Breast epithelium (tissue), 4 donors: Measurements from ENCODE around the gene IDS. TPM values are rescaled to one million over a fixed set of nuclear protein-coding genes. Genes with fewer than 3 reads are reported as not detected.

Source experiments
- DNase-seq, 2 donors: peaks; one replicate each; pipeline ENCODE4 v3.0.0-alpha.2; 2019; ENCODE audit warnings: low spot score in 2 of 2
- H3K27ac ChIP-seq, 2 donors: fragments of 200-600 bp; sonication (generic) in 1 of 2; one replicate each; pipeline ENCODE4 v1.5.1; 2016 to 2019; ENCODE audit warnings: mild to moderate bottlenecking in 1 of 2
- H3K27me3 ChIP-seq, 2 donors: fragments of 200-600 bp; sonication (generic) in 1 of 2; one replicate each; pipeline versions ENCODE4 v1.5.1 to v1.6.0; 2017 to 2019; ENCODE audit warnings: control low read depth in 1 of 2, mild to moderate bottlenecking in 1 of 2
- H3K36me3 ChIP-seq: fragments of 200-600 bp; one replicate; pipeline ENCODE4 v1.5.1; 2019
- H3K4me1 ChIP-seq, 2 donors: fragments of 200-600 bp; sonication (generic); one replicate each; pipeline ENCODE4 v1.5.1; 2016 to 2019; ENCODE audit warnings: control low read depth in 1 of 2
- H3K4me3 ChIP-seq, 3 donors: fragments of 200-600 bp; sonication (generic); 1 replicate in 2 of 3; 2 replicates in 1 of 3; pipeline ENCODE4 v1.5.1; 2016 to 2019; ENCODE audit warnings: mild to moderate bottlenecking in 3 of 3, moderate library complexity in 2 of 3
- H3K9me3 ChIP-seq, 2 donors: fragments of 200-600 bp; sonication (generic) in 1 of 2; one replicate each; pipeline ENCODE4 v1.5.1; 2016 to 2019; ENCODE audit warnings: control low read depth in 1 of 2
- CTCF ChIP-seq, 3 donors: fragments of 450-650 bp; IDR thresholded peaks; one replicate each; pipeline ENCODE4 v1.5.1; 2016 to 2017; ENCODE audit warnings: antibody characterized with exemption in 3 of 3, mild to moderate bottlenecking in 3 of 3, moderate library complexity in 3 of 3
- POLR2A ChIP-seq: fragments of 450-650 bp; IDR thresholded peaks from one replicate; pipeline ENCODE4 v1.6.1; 2016; ENCODE audit warnings: antibody characterized with exemption, mild to moderate bottlenecking, moderate library complexity
- POLR2AphosphoS5 ChIP-seq, 3 donors: sonication (generic); formaldehyde crosslinking; IDR thresholded peaks; one replicate each; pipeline ENCODE4 v1.6.1; 2017; ENCODE audit warnings: antibody characterized with exemption in 3 of 3
- intact Hi-C: fragments of 100-400 bp; cut with DNase I; formaldehyde crosslinking; loops from one replicate; pipeline ENCODE4 v1.15.1; 2023; ENCODE audit warnings: low total_unique reads
- total RNA-seq, 3 donors: library from RNA; depleted of rRNA; stranded (reverse); fragments of >200 nt; gene quantifications; one replicate each; pipeline ENCODE4 v1.1.0, GENCODE V29; 2016

Gene IDS
- total RNA-seq, 3 donors from 2014 or later, result 61.0 to 72.0 (median 61.8) TPM

- H3K4me3 ChIP-seq, result no peak overlapping the region
- no peaks in the 10 kb centered on the region for H3K36me3 ChIP-seq
- intact Hi-C loops, result no loop called here
- no peak overlapping the region for H3K27ac ChIP-seq
- TF ChIP-seq CTCF (IDR thresholded peaks at IDR 0.05) (no peak), POLR2AphosphoS5 (IDR thresholded peaks at IDR 0.05) (no peak), POLR2A (no peak)
- peaks cover 0 to 10% of the 10 kb centered on the region in 2 donors for H3K27me3 ChIP-seq
- H3K9me3 ChIP-seq, result peaks cover 0 to 8% of the 10 kb centered on the region in 2 donors
- H3K4me1 ChIP-seq, result no peaks in the 10 kb centered on the region
- DNase-seq, result no peak
Measured at GRCh38 chrX:149453906-149454822, 50.9 kb downstream of the IDS start.

GRCh38 chrX:149453030-149453429, 52.1 kb downstream of the IDS start:
- H3K27ac ChIP-seq, result no peak overlapping the region
- peaks cover 0 to 5% of the 10 kb centered on the region in 2 donors for H3K27me3 ChIP-seq
- TF ChIP-seq POLR2AphosphoS5 (IDR thresholded peaks at IDR 0.05), result no peak
- no peak for TF ChIP-seq POLR2A
- no peak for TF ChIP-seq CTCF (IDR thresholded peaks at IDR 0.05)
- no peaks in the 10 kb centered on the region for H3K4me1 ChIP-seq
- DNase-seq, result no peak
- no peak overlapping the region for H3K4me3 ChIP-seq
- H3K9me3 ChIP-seq, result peaks cover 0 to 11% of the 10 kb centered on the region in 2 donors
- intact Hi-C loops, result no loop called here
- no peaks in the 10 kb centered on the region for H3K36me3 ChIP-seq

GRCh38 chrX:149433451-149433850, 71.7 kb downstream of the IDS start:
- H3K4me1 ChIP-seq, result no peaks in the 10 kb centered on the region
- H3K4me3 ChIP-seq, result no peak overlapping the region
- intact Hi-C loops, result no loop called here
- H3K9me3 ChIP-seq, result peaks cover 0 to 6% of the 10 kb centered on the region in 2 donors
- H3K27me3 ChIP-seq, result no peaks in the 10 kb centered on the region
- DNase-seq, result no peak
- no peak overlapping the region for H3K27ac ChIP-seq
- TF ChIP-seq POLR2AphosphoS5 (IDR thresholded peaks at IDR 0.05) (no peak), POLR2A (no peak), CTCF (IDR thresholded peaks at IDR 0.05) (no peak)
- no peaks in the 10 kb centered on the region for H3K36me3 ChIP-seq

- Histone ChIP-seq H3K27me3 (no peaks in the 10 kb centered on the region), H3K4me1 (no peaks in the 10 kb centered on the region), H3K4me3 (no peak overlapping the region), H3K36me3 (no peaks in the 10 kb centered on the region), H3K27ac (no peak overlapping the region), H3K9me3 (peaks cover 0 to 6% of the 10 kb centered on the region in 2 donors)
- TF ChIP-seq CTCF (IDR thresholded peaks at IDR 0.05) (no peak), POLR2A (no peak), POLR2AphosphoS5 (IDR thresholded peaks at IDR 0.05) (no peak)
- intact Hi-C loops, result no loop called here
- DNase-seq, result no peak
Measured at GRCh38 chrX:149433051-149433450, 72.1 kb downstream of the IDS start.

Other genes with a start within 250 kb of the IDS start
- gene EOLA1, start 35.7 kb upstream of the IDS start, total RNA-seq, result 10 to 100 TPM; 12.3 to 20.1 (median 17.7) TPM
- not detected for gene HSFX3, start 44.6 kb upstream of the IDS start, total RNA-seq
- not detected for gene MAGEA9B, start 82.2 kb upstream of the IDS start, total RNA-seq
- gene HSFX2, start 90.0 kb upstream of the IDS start, total RNA-seq, result under 1 TPM in 1 of 3 donors, not detected in 2; 0.98 TPM
- 10 to 100 TPM; 15.7 to 24.5 (median 16.1) TPM for gene TMEM185A, start 126.5 kb upstream of the IDS start, total RNA-seq
- gene MAGEA11, start 206.8 kb upstream of the IDS start, total RNA-seq, result not detected